Measurements from ENCODE around the gene MAP3K4.

- no peak for TF ChIP-seq CTCF (conservative IDR thresholded peaks at IDR 0.05; ENCODE audit: low read length)
- no peak for TF ChIP-seq EZH2phosphoT487 (IDR thresholded peaks at IDR 0.05; ENCODE audit: borderline replicate concordance)
Measured at GRCh38 chr6:161095916-161096315, 104.3 kb downstream of the MAP3K4 start.
